GM18858 (cell line): ENCODE data around the gene GRM4.
"Not testable (repeated sequence)": the region's sequence is repeated elsewhere in the genome, so short reads cannot be mapped to it uniquely, and the experiment has no call there.

Source experiments
- ATAC-seq: cut with Tn5 transposase; IDR thresholded peaks from one replicate; pipeline ENCODE4 v1.9.1; 2021; ENCODE audit not compliant: unreplicated experiment

Gene GRM4

GRCh38 chr6:34047913-34048867 lies 97.7 kb downstream of the GRM4 start:
- no peak for ATAC-seq

DNA sequence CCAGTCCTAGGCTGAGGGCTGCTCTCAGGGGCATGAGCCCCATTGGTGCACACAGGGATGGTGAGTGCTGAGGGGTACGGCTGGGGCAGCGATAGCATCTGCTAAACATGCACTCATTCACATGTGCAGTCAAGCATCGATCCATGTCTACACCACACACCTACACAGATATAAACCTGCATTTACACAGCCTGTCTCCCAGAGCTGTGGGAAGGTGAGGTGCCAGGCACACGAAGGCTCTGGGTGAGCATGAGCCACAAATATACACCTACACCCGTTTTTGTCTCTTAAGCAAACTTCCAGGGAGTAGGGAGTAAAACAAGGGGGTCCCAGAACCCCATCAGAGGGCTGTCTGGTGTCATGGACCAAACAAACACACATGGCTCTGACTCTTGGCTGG lies 99.3 kb downstream of the GRM4 start:
- no peak for ATAC-seq

DNA sequence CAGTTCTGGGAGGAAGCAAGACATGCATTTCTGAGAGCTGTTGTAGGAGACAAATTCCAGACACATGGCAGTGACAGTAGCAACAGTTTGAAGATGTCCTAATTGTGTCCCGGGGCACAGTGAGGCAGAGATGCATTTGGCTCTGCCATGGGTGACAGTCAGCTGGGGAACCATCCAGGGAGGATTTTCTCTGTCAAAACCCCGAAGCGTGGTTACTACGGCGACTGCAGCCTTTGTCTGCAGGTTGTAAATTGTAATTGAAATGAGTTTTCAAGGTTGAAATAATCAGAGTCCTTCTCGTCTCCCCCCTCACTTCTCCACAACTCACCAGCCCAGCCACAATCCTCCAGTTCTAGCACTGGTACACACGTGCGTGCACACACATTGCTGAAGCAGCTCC lies 100.1 kb downstream of the GRM4 start:
- no peak for ATAC-seq

- ATAC-seq = no peak
Observed at GRCh38 chr6:34044945-34045595, 100.8 kb downstream of the GRM4 start.

GRCh38 chr6:34043359-34043758 lies 102.5 kb downstream of the GRM4 start:
- no peak for ATAC-seq

- not testable (repeated sequence) for ATAC-seq
Observed at GRCh38 chr6:34041998-34042397, 103.9 kb downstream of the GRM4 start.

GRCh38 chr6:34041385-34041784 lies 104.5 kb downstream of the GRM4 start:
- no peak for ATAC-seq

- no peak for ATAC-seq
Observed at GRCh38 chr6:34039943-34040342, 105.9 kb downstream of the GRM4 start.

- no peak for ATAC-seq
Observed at GRCh38 chr6:34037151-34037550, 108.7 kb downstream of the GRM4 start.

GRCh38 chr6:34036357-34037069 lies 109.4 kb downstream of the GRM4 start:
- ATAC-seq = no peak

GRCh38 chr6:34035704-34036356 lies 110.1 kb downstream of the GRM4 start:
- ATAC-seq = no peak

GRCh38 chr6:34035161-34035560 lies 110.7 kb downstream of the GRM4 start:
- no peak for ATAC-seq

DNA sequence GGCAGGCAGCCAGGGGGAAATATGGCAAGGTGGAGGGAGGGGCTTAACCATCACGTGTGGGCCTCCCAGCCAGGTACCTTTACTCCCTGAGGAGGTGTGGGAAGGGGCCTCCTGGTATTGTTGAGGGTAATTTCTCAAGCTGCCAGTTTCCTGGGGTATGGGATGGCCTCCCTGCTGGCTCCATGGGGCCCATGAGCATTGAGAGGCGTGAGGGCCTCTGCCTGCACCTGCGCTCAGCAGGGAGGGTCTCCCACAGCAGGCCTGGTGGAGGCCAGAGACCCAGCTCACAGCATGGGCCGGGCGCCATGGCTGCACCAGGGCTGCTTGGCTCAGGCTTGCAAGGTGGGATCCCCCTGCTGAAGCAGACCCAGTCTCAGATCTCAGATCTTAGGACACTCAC lies 113.0 kb downstream of the GRM4 start:
- no peak for ATAC-seq

DNA sequence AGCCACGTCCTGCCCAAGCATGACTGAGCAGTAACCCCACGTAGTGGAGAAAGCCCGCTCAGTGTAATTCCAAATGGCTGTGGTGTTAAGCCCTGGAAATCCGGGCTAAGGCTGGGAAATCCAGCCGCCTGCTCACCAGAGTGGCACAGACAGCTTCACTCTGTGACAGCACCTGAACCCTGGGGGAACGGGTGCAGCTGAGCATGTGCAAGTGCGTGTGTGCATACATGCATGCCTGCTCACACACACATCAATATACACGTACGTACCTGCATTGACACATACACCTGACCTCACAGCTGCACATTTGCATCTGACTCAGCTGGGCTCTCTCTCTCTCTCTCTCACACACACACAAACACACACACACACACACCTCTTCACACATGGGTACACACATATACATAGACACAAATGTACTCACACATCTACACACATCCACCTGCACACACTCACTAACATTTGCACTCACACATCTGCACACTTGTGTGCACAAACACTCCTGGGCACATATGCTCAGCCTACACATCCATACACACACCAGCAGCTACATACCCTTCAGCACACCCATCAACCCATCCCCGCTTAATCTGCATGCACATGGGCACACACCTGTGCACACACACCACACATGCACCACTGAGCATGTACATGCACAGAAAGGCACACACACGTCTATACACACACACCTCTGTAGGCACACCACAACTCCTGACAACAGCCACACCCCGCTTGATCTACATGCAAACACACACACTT lies 114.1 kb downstream of the GRM4 start:
- ATAC-seq = no peak

DNA sequence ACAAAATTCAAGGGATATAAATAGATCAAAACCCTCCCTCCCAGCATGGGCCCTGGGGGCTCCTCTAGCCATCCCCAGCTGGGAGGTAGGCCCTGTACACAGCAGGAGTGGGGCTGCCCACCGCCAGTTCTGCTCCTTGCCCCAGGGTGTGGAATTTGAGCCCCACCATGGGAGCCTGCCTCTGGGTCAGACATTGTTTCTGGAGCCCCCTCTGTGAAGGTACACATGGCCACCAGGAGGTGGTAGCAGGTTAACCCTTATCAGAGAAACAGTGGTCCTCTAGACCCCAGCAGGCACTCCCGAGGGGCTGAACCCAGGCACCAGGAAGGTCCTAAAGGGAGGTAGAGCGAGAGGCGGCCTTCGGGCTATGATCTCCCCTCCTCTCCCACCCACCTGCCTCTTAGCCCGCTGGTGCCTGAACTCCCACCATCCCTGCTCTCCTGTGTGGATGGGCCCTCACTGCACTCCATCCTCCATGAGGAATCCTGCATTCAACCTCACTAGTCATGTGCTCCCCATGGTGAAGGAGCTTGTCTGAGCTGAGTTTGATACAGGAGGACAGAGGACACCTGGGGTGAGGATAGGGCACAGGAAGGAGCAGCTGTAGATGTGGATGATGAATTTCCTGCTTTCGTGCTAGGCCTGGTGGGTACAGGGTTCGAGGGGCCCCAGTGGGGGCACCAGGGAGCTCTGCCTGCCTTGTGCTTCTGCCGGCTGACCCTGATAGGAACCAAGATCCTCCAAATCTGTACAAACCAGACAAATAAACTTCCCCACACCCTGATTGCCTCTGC lies 114.9 kb downstream of the GRM4 start:
- no peak for ATAC-seq

DNA sequence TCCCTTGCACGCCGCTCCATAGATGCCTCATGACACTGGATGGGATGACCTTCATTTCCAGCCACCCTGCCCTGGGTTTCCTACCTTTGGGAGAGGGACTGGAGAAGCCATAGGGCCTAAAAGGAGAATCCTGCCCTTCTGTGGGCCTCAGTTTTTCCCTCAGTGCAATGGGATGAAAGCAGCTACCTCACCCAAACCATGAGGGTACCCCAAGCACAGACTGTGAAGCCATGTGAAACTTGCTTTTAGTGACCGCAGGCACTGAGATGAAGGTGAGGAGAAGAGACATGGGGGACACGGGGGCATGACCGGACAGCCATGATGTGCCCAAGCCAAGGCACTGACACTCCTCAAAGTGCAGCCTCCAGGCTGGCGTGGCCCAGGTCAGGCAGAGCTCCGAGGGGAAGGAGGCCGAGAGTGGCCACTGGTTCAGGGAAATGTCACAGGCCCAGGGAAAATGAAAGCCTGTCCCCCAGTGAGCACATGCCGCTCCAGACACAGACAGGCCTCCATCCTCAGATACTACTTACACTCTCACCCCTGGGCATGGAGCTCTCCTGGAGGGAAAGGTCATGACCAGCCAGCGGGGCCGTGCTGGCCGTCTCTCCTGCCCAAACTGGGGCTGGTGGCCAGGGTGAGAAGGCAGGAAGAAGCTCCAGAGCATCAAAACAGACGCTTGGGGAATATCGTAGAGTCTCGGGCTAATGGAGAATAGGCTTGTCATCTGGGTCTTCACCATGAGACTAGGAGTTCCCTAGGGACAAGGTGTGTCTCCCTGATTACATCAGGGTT lies 116.2 kb downstream of the GRM4 start:
- no peak for ATAC-seq

DNA sequence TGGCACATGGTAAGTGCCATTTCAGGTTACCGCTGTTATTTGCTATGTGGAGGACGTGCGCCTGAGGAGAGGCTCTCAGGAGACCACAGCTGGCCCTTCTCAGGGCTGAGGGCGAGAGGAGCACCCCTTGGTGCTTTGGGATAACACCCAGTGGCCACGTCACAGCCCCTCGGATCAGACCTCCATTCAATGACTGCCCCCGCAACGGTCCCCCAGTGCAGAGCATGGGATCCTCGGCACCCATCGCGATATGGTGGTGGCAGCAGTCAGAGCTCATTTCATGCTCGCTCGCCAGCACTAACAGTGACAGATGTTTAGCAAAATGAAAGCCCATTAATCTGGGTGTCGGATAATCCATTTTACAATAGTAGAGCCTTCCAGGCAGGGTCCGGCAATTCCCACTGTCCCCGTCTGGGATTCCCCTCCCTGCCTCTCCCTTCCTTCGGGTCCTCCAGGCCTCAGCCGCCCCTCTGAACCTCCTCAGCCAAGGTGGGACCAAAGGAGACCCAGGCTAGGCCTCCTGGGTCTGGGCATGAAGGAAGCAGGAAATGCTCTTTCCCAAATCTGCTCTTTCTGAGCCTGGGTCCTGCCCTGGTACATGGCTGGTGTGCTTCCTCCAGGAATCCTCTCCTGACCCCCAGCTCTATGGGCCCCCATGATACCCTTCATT lies 117.1 kb downstream of the GRM4 start:
- ATAC-seq = no peak

GRCh38 chr6:34027939-34028441 lies 117.9 kb downstream of the GRM4 start:
- no peak for ATAC-seq
